ENCODE measurements around the gene TRMT44.

Gene TRMT44

GRCh38 chr4:8475751-8476575 lies 35.4 kb downstream of the TRMT44 start:
- Histone ChIP-seq H3K4me3 (ENCODE audit: insufficient read depth in 1 of 2, low read depth in 1 of 2, low read length in 2 of 2) (no peak overlapping the region), H2BK12ac (ENCODE audit: low read length in 2 of 2) (no peak overlapping the region)
- 95% methylated on average over 29 of the region's 29 CpGs for WGBS

GRCh38 chr4:8477095-8477635 lies 36.6 kb downstream of the TRMT44 start:
- 96% methylated on average over 16 of the region's 16 CpGs for whole genome bisulfite sequencing
- Histone ChIP-seq H2AFZ (ENCODE audit: low read depth, low read length) (no peak overlapping the region), H2BK5ac (ENCODE audit: low read depth, low read length, poor library complexity, severe bottlenecking) (no peak overlapping the region), H3K9me3 (ENCODE audit: control insufficient read depth, low read length) (no peaks in the 10 kb centered on the region), H3K14ac (ENCODE audit: low read length in 2 of 2) (no peak overlapping the region), H3K27ac (ENCODE audit: low read length, poor library complexity, severe bottlenecking) (no peak overlapping the region), H3K18ac (ENCODE audit: low read depth in 1 of 2, low read length in 2 of 2) (no peak overlapping the region), H2AK5ac (ENCODE audit: low read length, severe bottlenecking) (no peak overlapping the region), H3K4me3 (ENCODE audit: insufficient read depth in 1 of 2, low read depth in 1 of 2, low read length in 2 of 2) (no peak overlapping the region), H3K27me3 (ENCODE audit: control insufficient read depth in 1 of 2, insufficient read depth in 1 of 2, low read length in 2 of 2) (no peaks in the 10 kb centered on the region), H3K23ac (ENCODE audit: low read length in 2 of 2) (no peak overlapping the region), H4K8ac (ENCODE audit: low read length) (no peak overlapping the region), H2BK12ac (ENCODE audit: low read length in 2 of 2) (no peak overlapping the region), H3K4me1 (ENCODE audit: control insufficient read depth, insufficient read depth, low read depth, low read length) (peaks cover 22% of the 10 kb centered on the region), H3K79me1 (replicated peaks; ENCODE audit: low read length, poor library complexity, severe bottlenecking) (peaks cover 10% of the 10 kb centered on the region), H3K9ac (ENCODE audit: low read length) (no peak overlapping the region), H4K91ac (ENCODE audit: low read length) (no peak overlapping the region), H3K4ac (ENCODE audit: low read depth in 1 of 2, low read length in 2 of 2) (no peak overlapping the region), H2BK15ac (ENCODE audit: low read depth, poor library complexity, severe bottlenecking) (no peak overlapping the region), H3K36me3 (ENCODE audit: control insufficient read depth in 1 of 2, insufficient read depth in 2 of 2, low read depth in 1 of 2, low read length in 2 of 2) (peaks cover 20 to 36% of the 10 kb centered on the region in 2 experiments), H2BK120ac (ENCODE audit: low read depth, low read length) (no peak overlapping the region), H3K4me2 (ENCODE audit: low read length, poor library complexity, severe bottlenecking) (no peak overlapping the region)
- DNase-seq, result no peak

More at GRCh38 chr4:8475751-8476575, 35.4 kb downstream of the TRMT44 start:
- H3K18ac ChIP-seq (ENCODE audit: low read depth in 1 of 2, low read length in 2 of 2), result no peak overlapping the region
- H3K9me3 ChIP-seq (ENCODE audit: control insufficient read depth, low read length), result no peaks in the 10 kb centered on the region
- H2BK120ac ChIP-seq (ENCODE audit: low read depth, low read length), result no peak overlapping the region
- H4K8ac ChIP-seq (ENCODE audit: low read length), result no peak overlapping the region
- peaks cover 10% of the 10 kb centered on the region for H3K79me1 ChIP-seq (replicated peaks; ENCODE audit: low read length, poor library complexity, severe bottlenecking)
- H3K4ac ChIP-seq (ENCODE audit: low read depth in 1 of 2, low read length in 2 of 2), result no peak overlapping the region
- peaks cover 20 to 44% of the 10 kb centered on the region in 2 experiments for H3K36me3 ChIP-seq (ENCODE audit: control insufficient read depth in 1 of 2, insufficient read depth in 2 of 2, low read depth in 1 of 2, low read length in 2 of 2)
- H3K14ac ChIP-seq (ENCODE audit: low read length in 2 of 2), result no peak overlapping the region
- no peak overlapping the region for H3K23ac ChIP-seq (ENCODE audit: low read length in 2 of 2)
- no peak overlapping the region for H3K4me2 ChIP-seq (ENCODE audit: low read length, poor library complexity, severe bottlenecking)
- no peak for DNase-seq
- no peak overlapping the region for H2BK5ac ChIP-seq (ENCODE audit: low read depth, low read length, poor library complexity, severe bottlenecking)
- no peak overlapping the region for H2BK15ac ChIP-seq (ENCODE audit: low read depth, poor library complexity, severe bottlenecking)
- no peak overlapping the region for H3K27ac ChIP-seq (ENCODE audit: low read length, poor library complexity, severe bottlenecking)
- no peak overlapping the region for H2AFZ ChIP-seq (ENCODE audit: low read depth, low read length)
- no peaks in the 10 kb centered on the region for H3K27me3 ChIP-seq (ENCODE audit: control insufficient read depth in 1 of 2, insufficient read depth in 1 of 2, low read length in 2 of 2)
- peaks cover 31% of the 10 kb centered on the region for H3K4me1 ChIP-seq (ENCODE audit: control insufficient read depth, insufficient read depth, low read depth, low read length)
- H3K9ac ChIP-seq (ENCODE audit: low read length), result no peak overlapping the region
- no peak overlapping the region for H2AK5ac ChIP-seq (ENCODE audit: low read length, severe bottlenecking)
- H4K91ac ChIP-seq (ENCODE audit: low read length), result no peak overlapping the region

- H2AK5ac ChIP-seq (ENCODE audit: low read length, severe bottlenecking), result no peak overlapping the region
- no peak overlapping the region for H4K8ac ChIP-seq (ENCODE audit: low read length)
- H3K27ac ChIP-seq (ENCODE audit: low read length, poor library complexity, severe bottlenecking), result no peak overlapping the region
- no peak overlapping the region for H2BK5ac ChIP-seq (ENCODE audit: low read depth, low read length, poor library complexity, severe bottlenecking)
- no peak overlapping the region for H3K18ac ChIP-seq (ENCODE audit: low read depth in 1 of 2, low read length in 2 of 2)
- H2BK12ac ChIP-seq (ENCODE audit: low read length in 2 of 2), result no peak overlapping the region
- no peak overlapping the region for H3K23ac ChIP-seq (ENCODE audit: low read length in 2 of 2)
- 92% methylated on average over 7 of the region's 8 CpGs for WGBS
- peaks cover 17% of the 10 kb centered on the region for H3K4me1 ChIP-seq (ENCODE audit: control insufficient read depth, insufficient read depth, low read depth, low read length)
- H3K4me2 ChIP-seq (ENCODE audit: low read length, poor library complexity, severe bottlenecking), result no peak overlapping the region
- no peak overlapping the region for H2BK120ac ChIP-seq (ENCODE audit: low read depth, low read length)
- no peak overlapping the region for H4K91ac ChIP-seq (ENCODE audit: low read length)
- H2AFZ ChIP-seq (ENCODE audit: low read depth, low read length), result no peak overlapping the region
- DNase-seq, result no peak
- no peaks in the 10 kb centered on the region for H3K9me3 ChIP-seq (ENCODE audit: control insufficient read depth, low read length)
- no peak overlapping the region for H3K14ac ChIP-seq (ENCODE audit: low read length in 2 of 2)
- no peak overlapping the region for H2BK15ac ChIP-seq (ENCODE audit: low read depth, poor library complexity, severe bottlenecking)
- H3K36me3 ChIP-seq (ENCODE audit: control insufficient read depth in 1 of 2, insufficient read depth in 2 of 2, low read depth in 1 of 2, low read length in 2 of 2), result peaks cover 20 to 36% of the 10 kb centered on the region in 2 experiments
- no peak overlapping the region for H3K4me3 ChIP-seq (ENCODE audit: insufficient read depth in 1 of 2, low read depth in 1 of 2, low read length in 2 of 2)
- no peak overlapping the region for H3K4ac ChIP-seq (ENCODE audit: low read depth in 1 of 2, low read length in 2 of 2)
- no peak overlapping the region for H3K9ac ChIP-seq (ENCODE audit: low read length)
- H3K79me1 ChIP-seq (replicated peaks; ENCODE audit: low read length, poor library complexity, severe bottlenecking), result peaks cover 10% of the 10 kb centered on the region
- H3K27me3 ChIP-seq (ENCODE audit: control insufficient read depth in 1 of 2, insufficient read depth in 1 of 2, low read length in 2 of 2), result no peaks in the 10 kb centered on the region
Measured at GRCh38 chr4:8477676-8478075, 37.1 kb downstream of the TRMT44 start.

GRCh38 chr4:8478371-8478770 lies 37.8 kb downstream of the TRMT44 start:
- DNase-seq, result no peak
- H3K9ac ChIP-seq (ENCODE audit: low read length), result no peak overlapping the region
- H2BK120ac ChIP-seq (ENCODE audit: low read depth, low read length), result no peak overlapping the region
- peaks cover 20 to 36% of the 10 kb centered on the region in 2 experiments for H3K36me3 ChIP-seq (ENCODE audit: control insufficient read depth in 1 of 2, insufficient read depth in 2 of 2, low read depth in 1 of 2, low read length in 2 of 2)
- no peak overlapping the region for H3K4me2 ChIP-seq (ENCODE audit: low read length, poor library complexity, severe bottlenecking)
- no peak overlapping the region for H3K23ac ChIP-seq (ENCODE audit: low read length in 2 of 2)
- 94% methylated on average over 9 of the region's 9 CpGs for WGBS
- H3K4me3 ChIP-seq (ENCODE audit: insufficient read depth in 1 of 2, low read depth in 1 of 2, low read length in 2 of 2), result no peak overlapping the region
- H3K27ac ChIP-seq (ENCODE audit: low read length, poor library complexity, severe bottlenecking), result no peak overlapping the region
- H4K8ac ChIP-seq (ENCODE audit: low read length), result no peak overlapping the region
- no peak overlapping the region for H3K14ac ChIP-seq (ENCODE audit: low read length in 2 of 2)
- no peak overlapping the region for H3K18ac ChIP-seq (ENCODE audit: low read depth in 1 of 2, low read length in 2 of 2)
- no peaks in the 10 kb centered on the region for H3K9me3 ChIP-seq (ENCODE audit: control insufficient read depth, low read length)
- H2BK5ac ChIP-seq (ENCODE audit: low read depth, low read length, poor library complexity, severe bottlenecking), result no peak overlapping the region
- H3K4ac ChIP-seq (ENCODE audit: low read depth in 1 of 2, low read length in 2 of 2), result no peak overlapping the region
- no peak overlapping the region for H2BK12ac ChIP-seq (ENCODE audit: low read length in 2 of 2)
- H2AK5ac ChIP-seq (ENCODE audit: low read length, severe bottlenecking), result no peak overlapping the region
- no peak overlapping the region for H2BK15ac ChIP-seq (ENCODE audit: low read depth, poor library complexity, severe bottlenecking)
- no peak overlapping the region for H2AFZ ChIP-seq (ENCODE audit: low read depth, low read length)
- H3K27me3 ChIP-seq (ENCODE audit: control insufficient read depth in 1 of 2, insufficient read depth in 1 of 2, low read length in 2 of 2), result no peaks in the 10 kb centered on the region
- peaks cover 13% of the 10 kb centered on the region for H3K4me1 ChIP-seq (ENCODE audit: control insufficient read depth, insufficient read depth, low read depth, low read length)
- peaks cover 10% of the 10 kb centered on the region for H3K79me1 ChIP-seq (replicated peaks; ENCODE audit: low read length, poor library complexity, severe bottlenecking)
- H4K91ac ChIP-seq (ENCODE audit: low read length), result no peak overlapping the region

Measured in mesenchymal stem cell (in vitro differentiated cells and primary cell).